ENCODE results near the gene GSDME.

GSDME gene

DNA sequence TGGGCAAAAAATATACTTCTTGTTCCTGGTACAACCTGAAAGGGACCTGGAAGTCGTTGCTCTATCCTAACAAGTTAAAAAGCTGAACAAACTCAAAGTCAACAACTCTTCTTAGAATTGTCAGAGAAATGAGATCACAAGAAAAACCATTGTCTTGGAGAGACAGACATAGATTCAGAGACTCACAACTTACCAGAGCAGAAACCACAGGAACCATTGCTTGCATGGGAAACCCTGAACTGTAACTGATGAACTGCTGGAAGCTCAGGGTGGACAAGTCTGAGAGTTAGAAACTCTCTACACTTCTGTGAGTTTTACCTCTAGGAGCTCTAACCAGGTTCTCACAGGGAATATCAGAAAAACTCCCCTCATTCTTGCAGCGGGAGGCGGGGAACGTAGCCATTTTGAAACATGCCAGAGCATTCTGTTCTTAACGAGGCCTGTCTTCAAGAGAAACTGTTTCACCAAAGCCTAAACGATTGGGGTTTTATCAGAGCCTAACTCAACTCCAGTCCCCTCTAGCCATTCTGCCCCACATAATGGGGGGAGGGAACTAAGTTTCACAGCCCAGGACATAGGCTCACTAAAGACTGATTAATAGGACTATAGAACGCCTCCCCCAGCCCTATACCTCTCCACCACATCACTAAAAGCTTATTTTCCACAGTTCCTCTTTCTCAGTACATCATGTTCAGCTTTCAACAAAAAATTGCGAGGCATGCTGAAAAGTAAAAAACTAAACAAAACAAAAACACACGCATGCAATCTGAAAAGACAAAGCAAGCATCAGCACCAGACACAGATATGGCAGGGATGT is 12.0 kb upstream of the GSDME start:
- no peak for DNase-seq

DNA sequence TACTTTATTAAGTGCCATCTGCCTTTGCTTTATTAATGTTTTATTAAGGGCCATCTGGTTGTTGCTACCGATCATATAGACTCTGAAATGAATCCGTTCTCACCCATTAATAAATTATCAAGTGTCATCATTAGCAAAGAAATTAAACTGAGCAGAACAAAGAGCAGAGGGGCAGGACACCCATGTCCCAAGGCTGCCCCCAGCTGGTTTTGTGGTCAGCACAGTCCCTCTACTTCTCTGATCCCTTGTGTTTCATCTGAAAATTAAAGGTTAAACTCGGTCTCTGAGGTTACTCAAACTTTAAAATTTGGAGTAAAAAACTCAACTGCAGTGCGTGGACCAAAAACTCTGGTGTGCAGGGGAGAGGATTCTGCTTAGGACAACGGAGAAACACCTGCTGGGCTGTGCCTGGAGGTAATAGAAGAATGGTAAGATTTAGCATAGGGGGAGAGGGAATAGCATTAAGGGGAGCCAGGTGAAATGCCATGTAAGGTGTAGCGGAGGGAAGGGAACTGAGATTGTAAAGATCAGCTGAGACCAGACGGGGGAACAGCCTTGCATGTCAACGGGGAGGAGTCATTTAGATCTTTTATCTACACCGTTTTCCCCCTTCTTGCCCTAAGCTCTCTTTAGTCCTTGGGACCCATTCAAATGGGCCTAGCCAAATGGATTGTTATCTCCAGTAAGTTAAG is 10.8 kb upstream of the GSDME start:
- DNase-seq, result no peak

DNA sequence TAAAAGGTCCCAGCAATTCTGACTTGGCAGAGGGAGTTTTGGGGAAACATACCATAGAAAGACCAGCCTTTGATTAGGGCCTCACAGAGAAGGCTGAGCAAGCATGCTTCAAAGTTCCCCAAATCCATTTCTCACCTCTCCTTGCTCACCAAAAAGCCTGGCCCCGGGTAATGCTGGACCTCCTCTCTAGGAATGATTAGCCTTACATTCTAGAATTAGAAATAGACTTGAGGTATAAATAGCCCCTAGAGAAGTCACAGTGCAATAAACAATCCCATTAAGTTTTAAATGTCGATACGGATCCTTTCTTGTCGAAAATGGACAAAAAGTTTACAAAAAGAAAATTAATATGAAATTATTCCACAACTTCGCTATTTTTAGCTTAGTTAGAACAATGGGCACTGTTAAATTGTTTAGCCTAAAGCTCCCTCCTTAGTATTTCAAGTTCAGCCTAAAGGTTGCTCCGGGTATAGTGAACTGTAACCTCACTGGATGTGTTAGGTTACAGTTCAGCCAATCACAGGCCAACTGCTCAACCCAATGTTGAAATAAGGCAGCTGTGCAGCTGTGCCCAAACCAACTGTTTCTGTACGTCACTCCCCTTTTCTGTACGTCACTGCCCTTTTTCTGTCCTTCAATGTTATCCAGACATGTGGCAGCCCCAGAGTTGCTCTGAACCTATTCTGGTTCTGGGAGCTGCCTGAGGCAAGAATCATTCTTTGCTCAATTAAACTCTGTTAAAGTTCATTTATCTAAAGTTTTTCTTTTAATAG is 7.9 kb upstream of the GSDME start:
- no peak for DNase-seq

DNA sequence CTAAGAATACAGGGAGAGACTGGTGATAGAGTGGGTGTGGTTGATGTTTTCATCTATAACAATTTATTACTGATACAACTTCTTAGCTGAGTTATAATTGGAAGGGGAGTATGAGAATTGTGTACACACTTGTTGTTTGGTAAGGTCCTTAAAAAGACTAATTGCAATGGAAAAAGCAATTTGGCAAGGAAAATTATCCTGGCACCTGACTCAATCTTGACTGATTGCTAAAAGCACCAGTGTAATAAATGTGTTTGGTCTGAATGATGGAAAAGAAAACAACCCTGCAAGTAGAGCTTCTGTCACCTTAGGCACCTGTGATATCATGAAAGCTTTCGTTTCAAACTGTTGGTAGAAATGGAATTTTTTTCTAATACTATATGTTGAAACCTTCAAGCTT is 6.7 kb upstream of the GSDME start:
- no peak for DNase-seq

DNA sequence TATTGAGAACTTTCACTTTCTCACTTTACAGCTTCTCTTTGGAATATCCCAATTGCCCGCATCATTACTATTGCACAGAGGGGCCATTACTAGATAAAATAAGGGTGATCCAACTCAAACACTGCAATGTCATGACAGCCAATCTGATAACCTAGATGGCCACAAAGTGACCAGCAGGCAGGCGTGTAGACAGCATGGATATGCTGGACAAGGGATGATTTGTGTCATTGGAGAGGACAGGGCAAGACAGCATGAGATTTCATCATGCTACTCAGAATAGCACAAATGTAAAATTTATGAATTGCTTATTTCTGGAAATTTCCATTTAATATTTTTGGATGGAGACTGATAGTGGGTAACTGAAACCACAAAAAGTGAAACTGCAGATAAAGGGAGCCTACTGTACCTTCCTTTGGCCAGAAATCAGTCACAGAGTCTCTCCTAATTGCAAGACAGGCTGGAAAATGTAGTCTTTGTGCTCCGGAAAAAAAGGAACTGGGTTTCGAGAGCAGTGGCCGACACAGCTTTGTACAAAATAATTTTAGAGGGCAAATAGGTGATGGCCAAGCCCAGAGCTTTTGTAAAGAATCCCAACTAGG is 6.1 kb upstream of the GSDME start:
- no peak for DNase-seq

DNA sequence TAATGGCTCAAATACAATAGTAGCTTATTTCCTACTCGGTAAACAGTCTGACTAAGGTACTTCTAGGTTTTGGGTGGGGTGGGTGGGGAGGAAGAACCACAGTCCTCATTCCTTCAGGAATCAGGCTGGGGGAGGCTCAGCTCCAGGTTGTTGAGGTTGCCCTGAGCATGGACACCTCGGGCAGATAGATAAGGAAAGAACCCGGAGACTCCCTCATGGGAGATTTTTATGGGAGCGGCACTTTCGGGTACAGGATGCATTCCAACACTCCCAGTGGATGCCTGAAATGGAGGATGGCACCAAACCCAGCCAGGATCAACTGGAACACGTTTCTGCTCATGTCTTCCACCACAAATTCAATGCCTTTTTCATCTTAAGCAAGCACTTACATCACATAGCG is 5.5 kb upstream of the GSDME start:
- DNase-seq, result no peak

DNA sequence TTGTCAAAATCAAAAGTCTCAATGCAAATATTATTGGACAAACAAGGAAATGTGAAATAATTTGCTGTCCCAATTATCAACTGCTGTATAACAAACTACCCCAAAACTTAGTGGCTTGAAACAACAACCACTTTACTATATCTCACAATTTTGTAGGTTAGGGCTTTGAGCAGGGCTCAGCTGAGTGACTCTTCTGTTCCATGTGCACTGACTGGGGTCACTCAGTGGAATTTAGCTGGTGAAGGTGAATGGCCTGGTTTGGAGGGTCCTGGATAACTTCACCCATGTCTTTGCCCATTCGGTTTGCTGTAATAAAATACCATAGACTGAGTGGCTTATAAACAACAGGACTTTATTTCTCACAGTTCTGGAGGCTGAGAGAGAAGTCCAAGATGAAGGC is 3.7 kb upstream of the GSDME start:
- DNase-seq, result no peak

DNA sequence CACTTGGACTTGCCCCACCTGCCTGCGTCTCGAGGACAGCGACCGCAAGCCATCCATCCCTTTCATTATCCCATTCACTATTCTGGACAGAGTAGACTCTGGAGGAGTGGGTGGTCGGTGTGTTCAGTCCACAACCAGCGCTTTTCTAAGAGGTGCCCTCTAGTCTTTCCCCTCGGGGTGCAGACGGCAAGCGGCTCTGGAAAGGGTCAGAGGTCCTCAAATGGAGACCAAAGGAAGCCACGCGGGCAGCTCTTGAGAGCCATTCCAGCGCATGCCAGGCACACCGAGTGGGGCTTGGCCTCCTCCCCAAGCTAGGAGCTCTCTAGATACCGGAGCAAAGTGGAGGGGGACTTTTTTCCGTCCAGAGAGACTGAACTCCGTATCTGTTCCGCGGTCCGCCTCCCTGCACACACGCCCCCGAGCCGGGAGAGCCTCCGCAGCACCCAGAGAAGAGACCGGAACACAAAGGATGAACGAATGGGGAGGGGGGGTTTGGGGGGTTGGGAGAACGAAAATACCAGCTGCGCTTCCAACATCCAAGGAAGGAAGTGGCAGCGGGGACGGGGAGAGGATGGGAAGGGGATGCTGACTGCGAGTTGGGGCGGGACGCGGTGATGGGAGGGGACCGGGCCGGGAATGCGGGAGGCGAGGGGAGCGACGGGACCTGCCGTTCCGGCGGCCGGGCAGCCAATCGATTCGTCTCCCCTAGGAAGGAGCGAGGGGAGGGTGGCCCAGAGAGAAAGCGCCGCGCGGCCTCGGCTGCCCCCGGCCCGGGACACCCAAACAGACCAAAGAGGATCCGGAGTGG is 515 bp downstream of the GSDME start:
- DNase-seq, result no peak

DNA sequence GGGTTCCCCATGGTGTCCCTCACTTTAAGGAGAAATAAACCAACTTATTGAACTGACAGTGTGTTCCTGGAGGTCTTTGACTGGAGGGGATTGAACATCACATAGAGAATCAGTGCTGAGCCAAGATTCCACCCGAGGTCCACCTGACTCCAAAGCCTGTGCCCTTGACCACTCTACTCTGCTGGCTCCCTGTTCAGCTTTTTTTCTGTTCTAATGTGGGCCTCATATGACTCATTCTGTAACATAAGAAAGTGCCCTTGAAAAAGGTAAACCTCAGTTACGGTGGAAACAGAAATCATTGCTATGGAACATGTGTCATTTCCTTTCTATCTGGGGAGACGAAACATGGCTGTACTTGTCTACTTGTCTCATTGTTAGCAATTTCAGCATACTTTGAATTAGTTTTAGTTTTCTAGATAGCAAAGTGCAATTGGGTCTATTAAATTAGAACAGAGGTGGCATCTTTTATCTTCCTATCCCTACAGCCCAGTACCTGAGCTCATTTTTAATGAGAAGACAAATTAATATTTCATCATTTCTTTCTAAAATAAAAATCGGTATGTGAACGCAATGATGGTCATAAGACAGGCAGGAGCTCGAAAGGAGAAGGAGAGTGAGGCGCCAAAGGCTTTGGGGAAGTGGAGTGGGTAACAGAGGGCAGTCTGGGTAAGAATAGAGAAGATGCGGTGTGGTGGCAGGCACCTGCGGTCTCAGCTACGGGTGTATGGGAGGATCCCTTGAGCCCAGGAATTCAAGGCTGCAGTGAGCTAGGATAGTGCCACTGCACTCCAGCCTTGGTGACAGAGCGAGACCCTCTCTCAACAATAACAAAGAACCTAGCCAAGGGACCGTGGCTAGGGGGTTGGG is 1.5 kb downstream of the GSDME start:
- DNase-seq, result no peak

DNA sequence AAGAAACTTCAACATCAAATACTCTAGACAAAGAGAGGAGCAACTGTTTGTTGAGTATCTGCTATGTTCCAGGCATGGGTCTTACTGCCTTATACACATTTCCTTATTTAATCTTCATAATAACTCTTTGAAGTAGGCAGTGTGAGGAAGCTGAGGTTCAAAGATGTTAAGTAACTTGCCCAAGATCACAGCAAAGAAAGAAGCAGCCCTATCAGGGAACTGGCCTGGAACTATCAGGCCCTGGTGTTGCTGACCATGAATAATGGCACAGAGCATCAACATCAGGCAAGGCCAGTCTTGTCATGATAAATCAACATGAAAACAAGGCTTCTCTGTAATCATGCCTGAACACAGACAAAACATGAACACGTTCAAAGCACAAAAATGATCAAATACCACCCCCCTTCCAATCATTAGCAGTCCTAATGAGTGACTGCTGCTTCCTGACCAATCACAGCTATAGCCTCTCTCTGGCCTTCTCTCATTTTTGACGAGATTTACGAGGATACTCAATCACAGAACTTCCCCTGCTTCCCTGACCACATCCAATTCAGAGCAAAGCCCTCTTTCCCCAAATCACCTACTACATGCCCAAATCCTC is 2.3 kb downstream of the GSDME start:
- no peak for DNase-seq

DNA sequence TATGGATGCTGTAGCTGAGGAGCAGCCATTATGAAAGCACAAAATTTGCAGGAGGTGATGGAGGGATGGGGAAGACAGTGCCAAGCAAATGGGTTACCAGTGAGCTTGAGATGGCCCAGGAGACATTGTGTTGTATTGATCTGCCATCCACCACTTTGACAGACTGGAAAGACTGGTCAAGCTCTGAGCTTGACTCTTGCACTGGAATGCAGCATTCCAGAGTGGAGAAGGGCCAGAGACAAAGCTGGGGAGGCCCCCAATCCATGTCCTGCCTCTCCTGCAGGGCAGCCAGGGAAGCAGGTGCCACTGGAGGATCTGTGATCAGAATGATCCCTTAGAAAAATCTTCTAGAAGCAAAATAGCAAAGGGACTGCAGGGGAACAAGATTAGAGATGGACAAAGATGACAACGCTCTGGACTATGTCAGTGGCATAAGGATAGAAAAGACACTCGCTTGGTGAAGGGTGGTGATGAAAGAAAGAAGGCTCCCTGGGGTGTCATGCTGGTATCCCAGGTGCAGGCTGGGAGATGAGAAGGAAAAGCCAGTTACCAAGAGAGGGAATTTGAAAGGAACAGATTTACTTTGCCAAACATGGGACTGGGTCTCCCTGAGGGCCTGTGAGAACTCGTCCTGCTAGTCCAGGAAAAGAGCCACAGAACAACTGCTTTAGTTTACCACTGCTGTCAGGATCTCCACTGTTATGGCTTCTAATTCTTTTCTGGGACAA is 5.0 kb downstream of the GSDME start:
- DNase-seq, result no peak

DNA sequence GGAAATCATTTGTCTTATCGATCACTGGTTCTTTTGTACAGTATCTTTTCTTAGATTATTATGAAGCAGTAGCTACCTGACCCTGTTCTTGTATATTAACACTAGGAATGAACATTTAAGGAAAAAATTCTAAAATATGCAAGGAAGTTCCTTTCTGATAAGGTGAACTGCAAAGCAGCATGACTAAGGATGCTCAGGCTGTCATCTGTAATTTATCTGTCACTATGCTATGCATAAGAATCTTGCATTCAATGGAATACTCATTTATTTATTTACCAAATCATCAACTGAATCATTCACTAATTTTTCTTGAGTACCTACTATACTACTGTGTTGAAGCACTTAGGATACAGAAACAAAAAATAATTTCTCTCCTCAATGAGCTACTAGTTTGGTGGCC is 5.8 kb downstream of the GSDME start:
- no peak for DNase-seq

DNA sequence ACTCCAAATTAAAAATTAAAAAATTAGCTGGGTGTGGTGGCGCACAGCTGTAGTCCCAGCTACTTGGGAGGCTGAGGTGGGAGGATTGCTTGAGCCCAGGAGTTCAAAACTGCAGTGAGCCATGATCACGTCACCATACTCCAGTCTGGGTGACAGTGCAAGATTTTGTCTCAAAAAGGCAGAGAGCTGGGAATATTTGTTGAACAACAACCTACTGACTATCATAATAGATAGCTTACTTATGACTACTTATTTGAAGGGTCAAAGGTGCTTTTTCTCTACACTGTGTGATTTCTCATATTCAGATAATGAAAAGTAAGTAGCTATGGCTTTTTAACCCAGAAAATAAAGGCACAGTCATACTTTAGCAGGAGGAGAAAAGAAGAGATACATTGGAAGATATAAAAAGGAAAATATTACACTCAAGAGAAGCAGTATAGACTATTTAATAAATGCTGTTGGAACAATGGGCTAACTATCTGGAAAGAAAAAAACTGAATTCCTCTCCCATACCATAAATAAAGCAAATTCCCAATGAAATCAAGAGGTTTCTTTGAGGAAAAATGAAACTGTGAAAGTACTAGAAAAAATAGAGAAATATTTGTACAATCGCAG is 6.7 kb downstream of the GSDME start:
- no peak for DNase-seq

DNA sequence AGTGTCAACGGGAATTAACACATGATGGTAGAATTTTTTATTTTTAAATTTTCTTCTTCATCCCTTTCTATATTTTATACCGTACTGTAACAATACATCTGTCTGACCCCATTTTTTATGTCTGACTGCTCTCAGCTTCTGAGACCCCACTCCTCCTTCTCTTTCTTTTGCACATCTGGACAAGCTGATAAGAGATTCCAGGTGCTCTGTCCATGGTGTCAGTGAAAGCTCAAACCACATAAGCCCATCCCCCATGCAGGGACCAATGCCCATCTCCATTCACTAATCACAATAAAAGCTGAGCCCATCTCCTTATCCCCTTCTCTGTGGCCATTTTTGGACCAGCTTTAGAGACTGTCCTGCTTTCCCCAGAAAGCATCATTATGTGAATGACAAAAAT is 8.7 kb downstream of the GSDME start:
- no peak for DNase-seq

DNA sequence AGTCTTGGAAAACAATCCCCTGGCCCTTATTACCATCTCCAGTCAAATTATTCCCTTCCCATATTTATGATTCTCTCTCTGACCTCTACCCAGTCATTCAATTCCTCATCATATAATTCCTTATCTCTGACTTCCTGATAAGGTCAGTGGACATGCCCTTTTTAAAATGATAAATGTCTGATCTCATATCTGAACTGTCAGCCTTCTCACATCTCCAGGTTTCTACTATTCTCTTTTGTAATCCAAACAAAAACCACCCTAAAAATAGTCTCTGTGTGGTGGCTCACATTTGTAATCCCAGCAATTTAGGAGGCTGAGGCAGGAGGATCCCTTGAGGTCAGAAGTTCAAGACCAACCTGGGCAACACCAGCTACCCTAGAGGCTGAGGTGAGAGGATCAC is 11.9 kb downstream of the GSDME start:
- no peak for DNase-seq

DNA sequence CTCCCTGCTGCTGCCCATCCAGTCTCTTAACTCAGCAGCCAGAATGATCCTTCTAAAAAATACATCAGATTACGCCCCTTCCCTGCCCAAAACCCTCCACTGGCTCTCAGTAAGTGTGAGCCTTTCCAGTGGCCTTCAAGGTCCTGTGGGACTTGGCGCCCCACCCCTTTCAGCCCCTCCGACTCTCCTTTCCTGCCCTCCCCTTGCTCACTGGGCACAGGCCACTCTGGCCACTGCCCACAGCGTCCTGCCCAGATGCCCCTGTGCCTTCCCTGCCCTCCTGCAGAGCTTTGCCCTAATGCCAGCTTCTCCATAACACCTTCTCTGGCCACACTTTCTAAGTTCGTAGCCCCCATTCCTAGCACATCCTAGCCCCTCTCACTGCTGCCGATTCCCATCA is 13.8 kb downstream of the GSDME start:
- no peak for DNase-seq

DNA sequence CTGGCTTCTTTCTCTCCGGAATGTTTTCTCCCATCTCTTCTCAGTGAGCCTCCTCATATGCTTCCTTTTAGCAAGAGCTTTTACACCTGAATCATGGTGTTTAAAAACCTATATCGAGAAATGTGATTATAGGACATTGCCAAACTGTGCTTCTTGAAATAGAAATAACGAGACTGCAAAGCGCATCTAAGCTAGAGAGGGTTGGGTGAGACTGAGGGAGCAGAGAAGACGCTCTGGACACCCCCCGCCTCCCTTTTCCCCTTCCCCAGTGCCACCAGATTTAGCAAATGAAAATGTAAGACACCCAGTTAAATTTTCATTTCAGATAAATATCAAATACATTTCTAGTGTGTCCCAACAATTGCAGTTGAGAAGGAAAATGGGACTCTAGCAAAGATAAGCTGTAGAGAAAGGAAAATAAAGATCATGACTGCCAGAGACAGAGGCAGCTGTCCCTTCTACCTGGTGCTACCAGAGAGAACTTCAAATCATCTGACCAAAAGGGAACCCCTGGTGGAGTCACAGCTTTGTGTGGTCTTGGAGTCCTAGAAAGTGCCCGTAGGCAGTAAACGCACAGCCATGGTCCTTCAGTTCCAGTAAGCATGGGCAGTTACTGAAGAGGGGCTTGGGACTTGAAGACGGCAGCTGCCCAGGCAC is 14.6 kb downstream of the GSDME start:
- DNase-seq, result no peak

DNA sequence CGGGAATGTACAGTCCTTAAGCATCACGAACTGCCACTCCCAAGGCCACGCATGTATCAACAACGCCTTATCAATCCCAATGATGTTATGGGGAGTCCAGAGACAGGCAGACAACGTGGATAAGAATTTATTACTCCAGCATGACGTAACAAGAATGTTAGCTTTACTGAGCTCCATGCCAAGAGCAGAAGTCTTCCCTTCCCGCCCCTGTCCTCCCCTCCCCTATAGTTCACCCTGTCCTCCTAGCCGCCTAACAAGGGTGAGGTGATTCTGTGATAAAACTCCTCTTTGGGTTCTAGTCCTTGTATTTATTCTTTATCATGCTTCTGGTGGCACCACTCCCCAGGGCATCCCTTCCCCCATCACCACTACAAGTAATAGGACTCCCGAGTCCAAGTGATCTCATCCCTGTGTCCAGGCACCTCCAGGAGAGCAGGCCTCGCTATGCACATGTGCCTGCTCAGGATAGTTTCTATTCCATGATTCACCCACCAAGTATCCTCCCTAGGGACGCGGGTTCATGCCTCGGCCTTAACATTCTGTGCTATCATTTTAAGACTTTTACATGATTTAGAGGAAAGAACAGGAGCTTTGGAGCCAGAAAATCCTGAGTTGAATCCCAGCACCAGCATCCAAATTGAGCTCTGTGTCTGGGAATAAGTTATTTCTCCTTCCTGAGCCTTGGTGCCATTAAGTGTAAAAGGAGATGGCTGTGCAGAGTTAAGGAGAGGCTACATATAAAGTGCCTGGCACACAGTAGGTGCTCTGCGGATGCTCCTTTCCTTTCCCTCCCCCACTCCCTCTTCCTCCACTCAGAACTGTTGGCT is 15.4 kb downstream of the GSDME start:
- no peak for DNase-seq

DNA sequence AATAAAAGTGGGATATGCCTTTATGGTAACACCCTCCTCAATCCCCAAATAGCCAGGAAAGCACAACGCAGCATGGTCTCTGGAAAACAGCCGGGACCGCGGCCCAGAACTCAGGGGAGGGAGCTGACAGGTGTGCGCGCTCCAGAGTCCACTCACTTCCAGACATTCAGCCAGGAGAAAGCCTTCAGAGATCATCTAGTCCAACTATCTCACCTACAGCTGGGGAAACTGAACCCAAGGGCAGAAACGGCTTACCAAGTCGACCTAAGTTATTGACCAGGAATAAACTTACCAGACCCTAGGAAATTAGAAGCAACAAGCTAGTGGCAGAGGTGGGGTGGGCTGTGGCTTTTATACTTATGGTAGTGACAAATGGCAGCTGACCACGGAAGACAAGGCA is 16.4 kb downstream of the GSDME start:
- DNase-seq, result no peak

Data from NCI-H2107 (cell line).